Hepatocyte (in vitro differentiated cells): Measurements from ENCODE around the gene ART1.

ENCODE experiments used
- EZH2 ChIP-seq: fragments of 200-600 bp; sonication (generic); IDR thresholded peaks from 2 replicates; pipeline ENCODE4 v1.6.1; 2016; ENCODE audit warnings: antibody characterized with exemption, mild to moderate bottlenecking, borderline replicate concordance
- TF ChIP-seq, protein P1 (sequence below): fragments of 200-600 bp; sonication (generic); IDR thresholded peaks from 2 replicates; pipeline ENCODE4 v1.5.1; 2016; ENCODE audit warnings: antibody characterized with exemption, mild to moderate bottlenecking; ENCODE audit not compliant: poor library complexity

DNA sequence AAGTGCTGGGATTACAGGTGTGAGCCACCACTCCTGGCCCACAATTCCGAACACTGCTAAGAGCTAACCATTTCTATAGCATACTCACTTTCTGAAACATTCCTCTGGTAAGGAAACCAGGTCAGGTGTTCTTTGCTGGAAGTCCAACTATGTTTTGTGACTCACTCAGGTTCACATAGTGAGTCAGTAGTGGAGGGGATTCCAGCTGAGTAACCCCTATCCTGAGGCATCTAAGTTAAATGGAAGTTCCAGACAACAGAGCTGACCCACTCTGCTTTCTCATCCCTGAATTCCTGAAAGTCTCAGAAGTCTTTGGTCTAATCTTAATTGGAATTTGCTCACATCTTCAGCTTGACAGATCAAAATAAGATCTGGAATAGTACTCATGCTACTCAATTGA, 29.3 kb downstream of the ART1 start:
- TF ChIP-seq, protein P1, sequence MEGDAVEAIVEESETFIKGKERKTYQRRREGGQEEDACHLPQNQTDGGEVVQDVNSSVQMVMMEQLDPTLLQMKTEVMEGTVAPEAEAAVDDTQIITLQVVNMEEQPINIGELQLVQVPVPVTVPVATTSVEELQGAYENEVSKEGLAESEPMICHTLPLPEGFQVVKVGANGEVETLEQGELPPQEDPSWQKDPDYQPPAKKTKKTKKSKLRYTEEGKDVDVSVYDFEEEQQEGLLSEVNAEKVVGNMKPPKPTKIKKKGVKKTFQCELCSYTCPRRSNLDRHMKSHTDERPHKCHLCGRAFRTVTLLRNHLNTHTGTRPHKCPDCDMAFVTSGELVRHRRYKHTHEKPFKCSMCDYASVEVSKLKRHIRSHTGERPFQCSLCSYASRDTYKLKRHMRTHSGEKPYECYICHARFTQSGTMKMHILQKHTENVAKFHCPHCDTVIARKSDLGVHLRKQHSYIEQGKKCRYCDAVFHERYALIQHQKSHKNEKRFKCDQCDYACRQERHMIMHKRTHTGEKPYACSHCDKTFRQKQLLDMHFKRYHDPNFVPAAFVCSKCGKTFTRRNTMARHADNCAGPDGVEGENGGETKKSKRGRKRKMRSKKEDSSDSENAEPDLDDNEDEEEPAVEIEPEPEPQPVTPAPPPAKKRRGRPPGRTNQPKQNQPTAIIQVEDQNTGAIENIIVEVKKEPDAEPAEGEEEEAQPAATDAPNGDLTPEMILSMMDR = no peak
- no peak for TF ChIP-seq EZH2
